B cell (primary cell): Measurements from ENCODE around the gene RAB26. TPM values are rescaled to one million over a fixed set of nuclear protein-coding genes. Genes with fewer than 3 reads are reported as not detected.
"Not testable (repeated sequence)": the region's sequence is repeated elsewhere in the genome, so short reads cannot be mapped to it uniquely, and the experiment has no call there.

Experiments
- ATAC-seq: fragments of 200-7000 bp; cut with Tn5 transposase; one replicate; pipeline ENCODE4 v1.10.0; 2021; ENCODE audit warnings: low read depth, mild to moderate bottlenecking, moderate number of reproducible peaks, moderate library complexity
- CTCF ChIA-PET: fragments of 350-600 bp; sonication (Branson Sonifier 250); formaldehyde crosslinking; loops from one replicate; lab custom pipeline; 2021; ENCODE audit warnings: antibody characterized with exemption, inconsistent platforms; lab: Charles Lee
- POLR2A ChIA-PET: fragments of 350-600 bp; sonication (Branson Sonifier 250); formaldehyde crosslinking; loops from one replicate; lab custom pipeline; 2021; ENCODE audit warnings: antibody characterized with exemption; lab: Charles Lee
- DNase-seq: peaks from one replicate; pipeline ENCODE4 v3.0.0; 2013
- H2AFZ ChIP-seq: 2 replicates; pipeline ENCODE4 v1.6.1; 2012; ENCODE audit warnings: mild to moderate bottlenecking, low read depth, low read length; ENCODE audit not compliant: insufficient read depth, poor library complexity, severe bottlenecking
- H3K27ac ChIP-seq, 2 donors: 1 replicate in 1 of 2; 2 replicates in 1 of 2; pipeline ENCODE4 v1.5.1; 2012 to 2013; ENCODE audit warnings: low read length in 2 of 2, mild to moderate bottlenecking in 2 of 2, moderate library complexity in 1 of 2
- H3K27me3 ChIP-seq, 4 experiments: fragments of 200-600 bp in 1 of 4; sonication (generic) in 1 of 4; replicated peaks in 1 of 4; 1 replicate in 2 of 4; 2 replicates in 2 of 4; pipeline versions ENCODE4 v1.6.1 to v1.7.0; 2013 to 2016; ENCODE audit warnings: low read length in 3 of 4, mild to moderate bottlenecking in 2 of 4, mixed read lengths in 1 of 4, moderate library complexity in 1 of 4; ENCODE audit not compliant: insufficient read depth in 4 of 4, control insufficient read depth in 3 of 4; ENCODE audit errors: control extremely low read depth in 1 of 4
- H3K36me3 ChIP-seq, 2 experiments: replicated peaks in 1 of 2; 1 replicate in 1 of 2; 2 replicates in 1 of 2; pipeline versions ENCODE4 v1.6.1 to v1.7.1; 2013; ENCODE audit warnings: low read length in 1 of 2; ENCODE audit not compliant: insufficient read depth in 2 of 2, control insufficient read depth in 1 of 2; ENCODE audit errors: control extremely low read depth in 1 of 2, extremely low read depth in 1 of 2
- H3K4me1 ChIP-seq, 2 donors: fragments of 200-600 bp in 1 of 2; sonication (generic) in 1 of 2; 1 replicate in 1 of 2; 2 replicates in 1 of 2; pipeline versions ENCODE4 v1.5.1 to v1.6.1; 2013 to 2017; ENCODE audit warnings: low read length in 2 of 2; ENCODE audit not compliant: control insufficient read depth in 2 of 2, insufficient read depth in 2 of 2
- H3K4me2 ChIP-seq: replicated peaks from 2 replicates; pipeline ENCODE3; 2012; ENCODE audit warnings: mild to moderate bottlenecking, low read depth, low read length; ENCODE audit not compliant: poor library complexity, severe bottlenecking
- H3K4me3 ChIP-seq, 5 experiments: fragments of 200-600 bp in 1 of 5; sonication (generic) in 1 of 5; 1 replicate in 3 of 5; 2 replicates in 2 of 5; pipeline versions ENCODE4 v1.5.1 to v1.7.0; 2011 to 2016; ENCODE audit warnings: low read length in 4 of 5, mild to moderate bottlenecking in 4 of 5, low read depth in 2 of 5, control low read depth in 1 of 5, moderate library complexity in 1 of 5; ENCODE audit not compliant: insufficient read depth in 1 of 5; ENCODE audit errors: control extremely low read depth in 1 of 5, extremely low read depth in 1 of 5
- H3K79me2 ChIP-seq: fragments of 200-600 bp; sonication (generic); one replicate; pipeline ENCODE4 v1.6.0; 2016; ENCODE audit warnings: low read length; ENCODE audit not compliant: control insufficient read depth, insufficient read depth
- H3K9ac ChIP-seq: fragments of 200-600 bp; sonication (generic); 2 replicates; pipeline ENCODE4 v1.6.1; 2017; ENCODE audit warnings: mild to moderate bottlenecking, low read length, moderate library complexity
- H3K9me3 ChIP-seq, 3 donors: one replicate each; pipeline versions ENCODE4 v1.6.1 to v1.7.1; 2013; ENCODE audit warnings: low read length in 2 of 3; ENCODE audit not compliant: control insufficient read depth in 2 of 3, insufficient read depth in 1 of 3; ENCODE audit errors: control extremely low read depth in 1 of 3
- H4K20me1 ChIP-seq: 2 replicates; pipeline ENCODE4 v1.6.0; 2012; ENCODE audit warnings: mild to moderate bottlenecking, low read length; ENCODE audit not compliant: insufficient read depth, control insufficient read depth, poor library complexity, severe bottlenecking
- H3K27ac Mint-ChIP-seq: one replicate; pipeline ENCODE4 v1.8.0; 2021; ENCODE audit warnings: mixed read lengths
- H3K27me3 Mint-ChIP-seq: one replicate; pipeline ENCODE4 v1.8.0; 2021; ENCODE audit warnings: mixed read lengths
- H3K4me1 Mint-ChIP-seq: one replicate; pipeline ENCODE4 v1.8.0; 2021; ENCODE audit warnings: mixed read lengths
- H3K4me3 Mint-ChIP-seq: one replicate; pipeline ENCODE4 v1.8.0; 2021; ENCODE audit warnings: mixed read lengths
- H3K9me3 Mint-ChIP-seq: one replicate; pipeline ENCODE4 v1.8.0; 2022; ENCODE audit warnings: mixed read lengths; ENCODE audit not compliant: insufficient read depth
- WGBS: methylation state at CpG from one replicate; pipeline ENCODE4 v1.1.5; 2013; ENCODE audit warnings: missing lambda C conversion rate; ENCODE audit not compliant: insufficient coverage; 5-methylcytosine and 5-hydroxymethylcytosine counted together
- intact Hi-C: fragments of 100-400 bp; cut with micrococcal nuclease; formaldehyde crosslinking; loops from one replicate; pipeline ENCODE4 v1.10.0; 2022
- polyA plus RNA-seq: library from polyadenylated mRNA; depleted of rRNA; stranded (reverse); fragments of >200 nt; gene quantifications from 2 replicates; pipeline ENCODE4 v1.2.3, GENCODE V29; 2012
- total RNA-seq, 2 donors: library from RNA; stranded (reverse); fragments of 120-200 nt in 1 of 2; gene quantifications; 1 replicate in 1 of 2; 2 replicates in 1 of 2; pipeline versions ENCODE4 v1.2.3 to v1.2.4, GENCODE V29; 2013 to 2022

The RAB26 gene
- total and polyA plus RNA-seq, 2 donors (not counting 1 experiment from before 2014, with no cell fraction given): 0.62 to 1.2 TPM

GRCh38 chr16:2126161-2126743 is 22.2 kb upstream of the RAB26 start:
- Histone ChIP-seq H3K4me1 (peaks cover 5 to 17% of the 10 kb centered on the region in 2 donors), H4K20me1 (peaks cover 15% of the 10 kb centered on the region)
- H3K9me3 Mint-ChIP-seq, H3K79me2 ChIP-seq, intact Hi-C loops, H3K4me3 ChIP-seq, H3K27me3 ChIP-seq, H3K9ac ChIP-seq, H3K27ac ChIP-seq, H3K4me3 Mint-ChIP-seq, H3K4me2 ChIP-seq, H3K27ac Mint-ChIP-seq, H3K27me3 Mint-ChIP-seq, H3K9me3 ChIP-seq, H2AFZ ChIP-seq, CTCF ChIA-PET, POLR2A ChIA-PET, H3K36me3 ChIP-seq, ATAC-seq: not testable (repeated sequence)
- H3K4me1 Mint-ChIP-seq: peaks cover 22% of the 10 kb centered on the region
- peak; percentile 20 for DNase-seq
- 83% methylated on average over 19 of the region's 21 CpGs for whole genome bisulfite sequencing

GRCh38 chr16:2126928-2127556 is 21.4 kb upstream of the RAB26 start:
- POLR2A ChIA-PET, CTCF ChIA-PET: not testable (repeated sequence)

GRCh38 chr16:2127630-2128280 is 20.7 kb upstream of the RAB26 start:
- POLR2A ChIA-PET, H3K4me3 ChIP-seq, H2AFZ ChIP-seq, H3K79me2 ChIP-seq, H3K4me2 ChIP-seq, H3K4me3 Mint-ChIP-seq, H3K9me3 Mint-ChIP-seq, H3K36me3 ChIP-seq, CTCF ChIA-PET, H3K27me3 Mint-ChIP-seq, H3K27me3 ChIP-seq, H4K20me1 ChIP-seq, intact Hi-C loops, ATAC-seq, H3K9me3 ChIP-seq, H3K27ac ChIP-seq, H3K9ac ChIP-seq, H3K27ac Mint-ChIP-seq: not testable (repeated sequence)
- 80% methylated on average over 2 of the region's 3 CpGs for WGBS
- DNase-seq: peak; percentile 54
- peaks cover 18% of the 10 kb centered on the region for H3K4me1 Mint-ChIP-seq
- peaks cover 5 to 17% of the 10 kb centered on the region in 2 donors for H3K4me1 ChIP-seq

More at GRCh38 chr16:2126928-2127556, 21.4 kb upstream of the RAB26 start:
- H3K36me3 ChIP-seq, H3K4me2 ChIP-seq, H3K27ac ChIP-seq, H3K9me3 ChIP-seq, H3K4me3 ChIP-seq, H3K27me3 ChIP-seq, H3K9me3 Mint-ChIP-seq, intact Hi-C loops, ATAC-seq, H4K20me1 ChIP-seq, H2AFZ ChIP-seq, H3K27me3 Mint-ChIP-seq, H3K9ac ChIP-seq, H3K79me2 ChIP-seq: not testable (repeated sequence)
- 97% methylated on average over 27 of the region's 31 CpGs for WGBS
- H3K4me1 ChIP-seq: peaks cover 5 to 17% of the 10 kb centered on the region in 2 donors
- Mint-ChIP-seq H3K27ac (peak overlapping the region; percentile 59), H3K4me3 (peak overlapping the region; percentile 13), H3K4me1 (peaks cover 20% of the 10 kb centered on the region)
- DNase-seq: peak; percentile 47
